GM18861 (cell line): ENCODE measurements around the gene ACER3.
"Not testable (repeated sequence)": the region's sequence is repeated elsewhere in the genome, so short reads cannot be mapped to it uniquely, and the experiment has no call there.

ENCODE experiments used
- ATAC-seq: cut with Tn5 transposase; IDR thresholded peaks from one replicate; pipeline ENCODE4 v1.9.1; 2021; ENCODE audit not compliant: unreplicated experiment

Gene ACER3

GRCh38 chr11:76860539-76861475 lies at the start of gene ACER3:
Gene ACER3 (plus strand): TSS chr11:76860918. CDS start chr11:76860977, 59 bp downstream.
- ATAC-seq = peak; percentile 89

GRCh38 chr11:76811259-76811658 lies 49.5 kb upstream of the ACER3 start:
- no peak for ATAC-seq

- no peak for ATAC-seq
Measured at GRCh38 chr11:76814414-76814813, 46.3 kb upstream of the ACER3 start.

- not testable (repeated sequence) for ATAC-seq
Measured at GRCh38 chr11:76815678-76816077, 45.0 kb upstream of the ACER3 start.

GRCh38 chr11:76820184-76820566 lies 40.5 kb upstream of the ACER3 start:
- ATAC-seq = no peak

- ATAC-seq = not testable (repeated sequence)
Measured at GRCh38 chr11:76821396-76821795, 39.3 kb upstream of the ACER3 start.

- no peak for ATAC-seq
Measured at GRCh38 chr11:76822406-76822805, 38.3 kb upstream of the ACER3 start.

- ATAC-seq = no peak
Measured at GRCh38 chr11:76823481-76824028, 37.2 kb upstream of the ACER3 start.

GRCh38 chr11:76824083-76824939 lies 36.4 kb upstream of the ACER3 start:
- ATAC-seq = no peak

GRCh38 chr11:76824980-76825725 lies 35.6 kb upstream of the ACER3 start:
- ATAC-seq = no peak

GRCh38 chr11:76825726-76826396 lies 34.9 kb upstream of the ACER3 start:
- ATAC-seq = no peak

- not testable (repeated sequence) for ATAC-seq
Measured at GRCh38 chr11:76826508-76826907, 34.2 kb upstream of the ACER3 start.

- ATAC-seq = not testable (repeated sequence)
Measured at GRCh38 chr11:76827005-76827404, 33.7 kb upstream of the ACER3 start.

GRCh38 chr11:76830639-76831327 lies 29.9 kb upstream of the ACER3 start:
- no peak for ATAC-seq

GRCh38 chr11:76831686-76832310 lies 28.9 kb upstream of the ACER3 start:
- ATAC-seq = no peak

GRCh38 chr11:76832361-76832760 lies 28.4 kb upstream of the ACER3 start:
- ATAC-seq = no peak

GRCh38 chr11:76834151-76834550 lies 26.6 kb upstream of the ACER3 start:
- no peak for ATAC-seq

GRCh38 chr11:76835036-76835435 lies 25.7 kb upstream of the ACER3 start:
- ATAC-seq = no peak
